Stimulated activated naive CD8-positive, alpha-beta T cell treated with anti-CD3 and anti-CD28 coated beads, Interleukin-15, amount 100 ng/mL, for 72 hours (primary cell): ENCODE results near the gene GRK1.

Experiments used
- ATAC-seq: fragments of 150-1000 bp; cut with Tn5 transposase; 2 replicates; pipeline ENCODE4 v1.10.0; 2021; ENCODE audit warnings: mild to moderate bottlenecking, moderate library complexity
- DNase-seq, 2 donors: peaks; one replicate each; pipeline ENCODE4 v3.0.0; 2021 to 2022
- H3K27ac Mint-ChIP-seq, 2 donors: one replicate each; pipeline ENCODE4 v1.8.0; 2022; ENCODE audit warnings: mild to moderate bottlenecking in 2 of 2, mixed read lengths in 2 of 2, moderate library complexity in 2 of 2
- H3K27me3 Mint-ChIP-seq: one replicate; pipeline ENCODE4 v1.8.0; 2022; ENCODE audit warnings: mixed read lengths
- H3K4me1 Mint-ChIP-seq: one replicate; pipeline ENCODE4 v1.8.0; 2022; ENCODE audit warnings: mild to moderate bottlenecking, mixed read lengths
- H3K4me3 Mint-ChIP-seq, 2 donors: one replicate each; pipeline ENCODE4 v1.8.0; 2022; ENCODE audit warnings: mild to moderate bottlenecking in 2 of 2, mixed read lengths in 2 of 2, moderate library complexity in 1 of 2
- H3K9me3 Mint-ChIP-seq, 2 donors: one replicate each; pipeline ENCODE4 v1.8.0; 2022; ENCODE audit warnings: mixed read lengths in 2 of 2

Gene GRK1

DNA sequence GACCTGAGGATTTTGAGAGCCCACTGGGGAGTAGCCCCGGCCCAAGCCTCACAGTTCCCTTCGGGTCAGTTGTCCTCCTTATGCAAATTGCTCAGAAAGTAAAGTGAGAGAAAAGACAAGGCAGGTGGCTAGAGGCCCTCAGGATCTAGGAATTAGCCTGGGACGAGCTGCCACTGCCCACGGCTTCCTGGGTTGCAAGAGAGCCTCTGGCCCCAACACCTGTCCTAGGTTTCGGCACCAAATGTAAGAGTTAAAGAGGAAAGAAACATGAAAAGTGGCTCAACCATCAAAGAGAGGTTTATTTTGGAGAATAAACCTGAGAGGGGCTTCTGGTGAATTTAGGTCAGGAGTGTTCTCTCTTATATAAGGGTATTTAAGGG is 117.6 kb downstream of the GRK1 start:
- Mint-ChIP-seq H3K9me3 (no peaks in the 10 kb centered on the region), H3K27ac (peak overlapping the region in 1 of 2 donors; percentile 15), H3K4me1 (peaks cover 7% of the 10 kb centered on the region), H3K27me3 (peaks cover 23% of the 10 kb centered on the region), H3K4me3 (no peak overlapping the region)
- ATAC-seq (no peak), DNase-seq (no peak)

DNA sequence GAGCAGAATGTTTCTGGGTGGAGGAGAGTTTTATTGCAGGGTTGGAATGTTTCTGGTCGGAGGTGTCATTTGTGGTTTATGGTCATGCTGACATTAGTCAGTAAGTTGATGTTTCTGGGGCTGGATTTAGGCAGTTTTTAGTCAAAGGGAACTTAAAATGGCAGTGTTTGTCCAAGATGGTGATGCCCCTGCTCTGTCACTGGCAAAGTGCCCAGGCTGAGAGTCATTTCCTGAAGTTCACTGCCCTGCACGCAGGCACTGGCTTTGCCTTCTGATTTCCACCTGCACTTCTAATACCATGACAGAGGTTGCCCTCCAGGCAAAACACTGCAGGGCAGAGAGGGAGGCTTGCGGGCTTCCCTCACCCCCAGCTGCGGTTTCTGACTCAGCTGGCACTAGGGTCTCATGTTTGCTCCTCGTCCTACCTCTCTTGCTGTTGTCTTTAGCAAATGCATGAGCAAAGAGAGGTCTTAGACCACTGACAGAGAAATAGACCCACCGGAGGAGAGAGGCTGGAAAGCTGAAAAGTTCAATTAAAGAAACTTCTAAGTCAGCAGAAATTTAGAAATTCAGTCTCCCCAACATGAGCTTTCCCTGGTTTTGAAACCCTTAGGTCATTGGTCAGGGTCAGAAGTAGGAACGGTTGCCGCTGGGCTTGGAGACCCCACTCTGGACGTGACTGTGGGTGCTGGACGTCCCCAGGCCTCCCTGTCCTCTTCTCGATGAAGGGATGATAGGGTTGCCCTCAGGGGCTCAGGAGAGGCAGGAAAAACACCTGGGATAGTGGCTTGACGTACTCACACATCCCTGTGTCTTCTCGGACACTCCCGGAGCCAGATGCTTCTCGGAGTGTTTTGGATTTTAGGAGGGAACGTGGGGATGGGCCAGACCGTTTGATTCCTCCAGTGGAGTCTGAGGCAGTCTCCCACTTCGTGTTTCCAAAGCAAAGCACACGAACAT is 118.3 kb downstream of the GRK1 start:
- peaks cover 22% of the 10 kb centered on the region for H3K27me3 Mint-ChIP-seq
- DNase-seq: peak in 1 of 2 donors; percentile 47
- no peak overlapping the region for H3K4me3 Mint-ChIP-seq
- H3K9me3 Mint-ChIP-seq: no peaks in the 10 kb centered on the region
- peak overlapping the region in 1 of 2 donors; percentile 15 for H3K27ac Mint-ChIP-seq
- H3K4me1 Mint-ChIP-seq: peaks cover 7% of the 10 kb centered on the region
- peak; percentile 64 for ATAC-seq

DNA sequence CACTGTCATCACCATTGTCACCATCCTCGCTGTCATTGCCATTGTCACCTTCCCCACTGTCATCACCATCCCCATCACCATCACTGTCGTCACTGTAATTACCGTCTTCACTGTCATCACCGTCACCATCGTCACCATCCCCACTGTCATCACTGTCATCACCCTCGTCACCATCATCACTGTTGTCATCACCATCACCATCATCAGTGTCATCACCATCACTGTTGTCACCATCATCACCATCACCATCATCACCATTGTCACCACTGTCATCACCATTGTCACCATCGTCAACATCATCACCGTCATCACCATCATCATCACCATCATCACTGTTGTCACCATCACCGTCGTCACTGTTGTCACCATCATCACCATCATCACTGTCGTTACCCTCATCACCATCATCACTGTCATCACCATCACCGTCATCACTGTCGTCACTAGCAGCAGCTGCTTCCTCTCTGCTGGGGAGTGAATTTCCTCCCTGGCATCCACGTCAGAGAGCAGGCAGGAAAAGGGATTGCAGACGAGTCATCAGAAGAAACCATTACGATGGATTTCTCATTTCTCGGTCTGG is 119.3 kb downstream of the GRK1 start:
- no peak overlapping the region for H3K4me3 Mint-ChIP-seq
- H3K27ac Mint-ChIP-seq: no peak overlapping the region
- ATAC-seq: no peak
- DNase-seq: no peak
- H3K4me1 Mint-ChIP-seq: peaks cover 7% of the 10 kb centered on the region
- no peaks in the 10 kb centered on the region for H3K9me3 Mint-ChIP-seq
- H3K27me3 Mint-ChIP-seq: peaks cover 22% of the 10 kb centered on the region
